Left colon (tissue), 2 donors: ENCODE results near the gene ADM2. TPM values are rescaled to one million over a fixed set of nuclear protein-coding genes. Genes with fewer than 3 reads are reported as not detected.
"Not testable (repeated sequence)": the region's sequence is repeated elsewhere in the genome, so short reads cannot be mapped to it uniquely, and the experiment has no call there.

ENCODE experiments used
- ATAC-seq: fragments of 200-7000 bp; cut with Tn5 transposase; one replicate; pipeline ENCODE4 v1.9.1; 2020; ENCODE audit warnings: mild to moderate bottlenecking, moderate library complexity
- DNase-seq, 2 donors: peaks; one replicate each; pipeline ENCODE4 v3.0.0-alpha.2; 2020
- intact Hi-C, 2 donors: fragments of 100-400 bp; cut with DNase I in 1 of 2; cut with micrococcal nuclease in 1 of 2; formaldehyde crosslinking; loops; one replicate each; pipeline versions ENCODE4 v1.11.2 to v1.14.0; 2022; cut with DNase I, micrococcal nuclease
- total RNA-seq, 2 donors: library from RNA; stranded (reverse); fragmentation: NEBNext Ultra II Directional; extraction: Animal tissue kit (Norgen Biotek cat#: 25700); gene quantifications; one replicate each; pipeline ENCODE4 v1.2.1, GENCODE V29; 2021
- donor health status: DM: no; HTN: no; CAD: no.
- donor health status: DM: yes; HTN: yes; CAD: no.

The ADM2 gene
- total RNA-seq, 2 donors from 2014 or later, result 5.4 to 8.9 TPM

DNA sequence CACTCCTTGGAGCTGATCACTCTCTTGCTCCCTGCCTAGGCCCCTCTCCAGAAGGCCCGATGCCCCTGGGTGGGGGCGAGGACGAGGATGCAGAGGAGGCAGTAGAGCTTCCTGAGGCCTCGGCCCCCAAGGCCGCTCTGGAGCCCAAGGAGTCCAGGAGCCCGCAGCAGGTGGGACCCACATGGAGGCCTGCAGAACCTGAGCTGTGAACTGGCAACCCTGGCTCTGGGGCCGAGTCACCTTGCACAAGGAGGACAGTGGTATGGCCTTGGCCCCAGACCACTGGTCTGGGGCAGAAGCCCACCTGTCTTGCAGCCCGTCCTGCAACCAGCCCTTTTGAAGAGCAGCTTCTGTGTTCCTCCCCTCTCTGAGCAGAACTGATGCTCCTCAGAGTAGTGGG, 37.8 kb downstream of the ADM2 start:
- ATAC-seq (no peak), DNase-seq (no peak)
- intact Hi-C loops, result no loop called here

DNA sequence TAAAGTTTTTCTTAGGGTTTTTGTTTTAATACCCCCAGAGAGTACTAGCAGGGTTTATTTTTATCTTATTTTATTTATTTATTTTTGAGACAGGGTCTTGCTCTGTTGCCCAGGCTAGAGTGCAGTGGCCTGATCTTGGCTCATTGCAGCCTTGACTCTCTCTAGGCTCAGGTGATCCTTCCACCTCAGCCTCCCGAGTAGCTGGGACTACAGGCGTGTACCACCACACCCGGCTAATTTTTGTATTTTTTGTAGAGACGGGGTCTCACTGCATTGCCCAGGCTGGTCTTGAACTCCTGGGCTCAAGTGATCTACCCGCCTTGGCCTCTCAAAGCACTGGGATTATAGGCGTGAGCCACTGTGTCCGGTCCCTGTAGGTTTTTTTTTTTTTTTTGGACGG, 38.8 kb downstream of the ADM2 start:
- intact Hi-C loops, ATAC-seq, DNase-seq: not testable (repeated sequence)

DNA sequence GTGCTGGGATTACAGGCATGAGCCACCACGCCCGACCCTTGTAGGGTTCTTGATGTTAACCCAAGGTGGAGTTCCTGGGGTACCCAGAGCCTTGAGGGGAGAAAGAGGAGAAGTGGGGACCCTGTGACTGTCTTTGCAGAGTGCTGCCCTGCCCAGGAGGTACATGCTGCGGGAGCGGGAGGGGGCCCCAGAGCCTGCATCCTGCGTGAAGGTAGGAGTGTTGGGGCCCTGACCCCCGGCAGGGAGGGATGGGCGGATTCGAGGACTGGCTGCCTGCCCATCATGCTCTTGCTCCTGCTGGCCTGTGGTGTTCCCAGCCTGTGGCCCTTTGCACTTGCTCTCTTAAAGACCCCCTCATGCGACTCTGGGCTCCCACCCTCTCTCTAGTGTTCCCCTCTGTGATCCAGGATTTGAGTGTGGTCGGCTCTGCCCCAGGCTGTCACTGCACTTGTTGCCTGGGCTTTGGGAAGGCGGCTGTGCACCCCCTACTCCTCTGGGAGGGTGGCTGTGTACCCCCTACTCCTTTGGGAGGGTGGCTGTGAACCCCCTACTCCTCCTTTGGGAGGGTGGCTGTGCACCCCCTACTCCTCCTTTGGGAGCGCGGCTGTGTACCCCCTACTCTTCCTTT, 39.6 kb downstream of the ADM2 start:
- intact Hi-C loops, result no loop called here
- no peak for DNase-seq
- ATAC-seq, result no peak

GRCh38 chr22:50521710-50522109, 40.4 kb downstream of the ADM2 start:
- intact Hi-C loops, result no loop called here
- DNase-seq (no peak), ATAC-seq (no peak)

GRCh38 chr22:50522208-50522805, 41.0 kb downstream of the ADM2 start:
- intact Hi-C loops, result no loop called here
- DNase-seq (no peak), ATAC-seq (no peak)

GRCh38 chr22:50522806-50523438, 41.6 kb downstream of the ADM2 start:
- peak in 1 of 2 donors; percentile 14 for DNase-seq
- ATAC-seq, result no peak
- intact Hi-C loops, result no loop called here

GRCh38 chr22:50523458-50523805, 42.1 kb downstream of the ADM2 start:
- ATAC-seq (no peak), DNase-seq (no peak)
- intact Hi-C loops, result no loop called here

DNA sequence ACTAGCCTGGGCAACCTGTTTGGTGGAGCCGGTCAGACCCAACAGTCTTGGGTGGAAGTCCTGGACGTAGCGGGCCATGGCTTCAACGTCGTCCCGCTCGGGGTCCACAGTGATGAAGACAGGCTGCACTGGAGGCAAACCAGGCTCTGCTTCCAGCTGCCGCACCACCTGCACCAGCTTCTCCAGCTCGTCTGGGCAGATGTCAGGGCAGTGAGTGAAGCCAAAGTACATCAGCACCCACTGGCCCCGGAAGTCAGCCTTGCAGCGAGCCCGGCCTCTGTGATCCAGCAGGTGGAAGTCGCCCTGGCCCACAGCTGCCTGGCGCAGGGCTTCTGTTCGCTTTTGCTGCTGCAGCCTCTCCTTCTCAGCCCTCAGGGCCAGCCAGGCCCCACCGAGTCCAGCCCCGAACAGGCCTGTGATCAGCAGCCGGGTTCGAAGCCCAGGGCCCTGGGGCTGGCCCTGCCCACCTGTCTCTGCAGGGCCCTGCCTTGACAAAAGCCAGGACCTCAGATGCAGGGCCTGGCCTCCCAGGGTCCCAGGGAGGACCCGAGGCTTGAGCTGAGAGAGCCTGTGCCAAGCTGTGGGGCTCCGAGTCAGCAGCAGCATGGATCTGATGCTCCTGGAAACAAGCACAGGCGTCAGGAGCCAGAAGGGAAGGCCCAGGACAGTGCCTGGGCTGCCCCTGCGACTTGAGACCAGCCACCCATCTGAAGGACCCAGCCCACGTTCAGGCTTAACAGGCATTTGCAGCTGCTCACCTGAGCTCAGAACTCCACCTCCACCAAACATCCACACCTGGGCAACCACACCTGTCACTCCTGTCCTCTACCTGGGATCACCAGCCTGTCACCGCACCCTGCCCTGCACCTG, 42.7 kb downstream of the ADM2 start:
- intact Hi-C loops, result no loop called here
- DNase-seq (peak; percentile 40 to 67), ATAC-seq (peak; percentile 12)

DNA sequence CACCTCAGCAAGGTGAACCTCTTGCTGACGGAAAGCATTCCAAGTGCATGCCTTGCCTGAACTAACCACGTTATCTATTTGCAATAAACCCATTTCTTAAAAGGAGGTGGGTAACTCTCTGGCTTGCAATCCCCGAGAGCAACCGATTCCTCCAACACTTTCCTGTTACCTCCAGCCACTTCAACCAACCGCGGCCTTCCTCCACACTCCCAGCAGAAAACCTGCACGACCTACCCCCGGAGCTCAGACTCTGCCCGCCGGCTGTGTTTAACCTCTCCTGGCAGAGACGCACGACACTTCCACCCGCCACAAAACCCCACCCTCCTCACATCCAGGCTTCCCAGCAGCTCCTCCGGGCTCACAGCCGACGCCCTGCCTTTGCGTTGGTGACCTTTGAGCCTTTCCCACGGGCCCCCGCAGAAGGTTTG, 43.3 kb downstream of the ADM2 start:
- intact Hi-C loops, result no loop called here
- peak; percentile 81 to 82 for DNase-seq
- peak; percentile 57 for ATAC-seq

- peak; percentile 96 to 98 for DNase-seq
- ATAC-seq, result peak; percentile 54
- intact Hi-C loops, result no loop called here
These were observed 43.9 kb downstream of the ADM2 start, which contains the start of gene SCO2 for GRCh38 chr22:50525104-50525857. TSS of gene SCO2 (minus strand) at chr22:50525598. CDS start at chr22:50524411, 1,187 bp downstream.

- intact Hi-C loops, result no loop called here
- no peak for ATAC-seq
- DNase-seq, result no peak
These were observed 44.4 kb downstream of the ADM2 start for GRCh38 chr22:50525858-50526107.

GRCh38 chr22:50526108-50526833, 44.9 kb downstream of the ADM2 start:
- DNase-seq, result peak; percentile 87 to 89
- ATAC-seq, result peak; percentile 26
- intact Hi-C loops, result no loop called here

DNA sequence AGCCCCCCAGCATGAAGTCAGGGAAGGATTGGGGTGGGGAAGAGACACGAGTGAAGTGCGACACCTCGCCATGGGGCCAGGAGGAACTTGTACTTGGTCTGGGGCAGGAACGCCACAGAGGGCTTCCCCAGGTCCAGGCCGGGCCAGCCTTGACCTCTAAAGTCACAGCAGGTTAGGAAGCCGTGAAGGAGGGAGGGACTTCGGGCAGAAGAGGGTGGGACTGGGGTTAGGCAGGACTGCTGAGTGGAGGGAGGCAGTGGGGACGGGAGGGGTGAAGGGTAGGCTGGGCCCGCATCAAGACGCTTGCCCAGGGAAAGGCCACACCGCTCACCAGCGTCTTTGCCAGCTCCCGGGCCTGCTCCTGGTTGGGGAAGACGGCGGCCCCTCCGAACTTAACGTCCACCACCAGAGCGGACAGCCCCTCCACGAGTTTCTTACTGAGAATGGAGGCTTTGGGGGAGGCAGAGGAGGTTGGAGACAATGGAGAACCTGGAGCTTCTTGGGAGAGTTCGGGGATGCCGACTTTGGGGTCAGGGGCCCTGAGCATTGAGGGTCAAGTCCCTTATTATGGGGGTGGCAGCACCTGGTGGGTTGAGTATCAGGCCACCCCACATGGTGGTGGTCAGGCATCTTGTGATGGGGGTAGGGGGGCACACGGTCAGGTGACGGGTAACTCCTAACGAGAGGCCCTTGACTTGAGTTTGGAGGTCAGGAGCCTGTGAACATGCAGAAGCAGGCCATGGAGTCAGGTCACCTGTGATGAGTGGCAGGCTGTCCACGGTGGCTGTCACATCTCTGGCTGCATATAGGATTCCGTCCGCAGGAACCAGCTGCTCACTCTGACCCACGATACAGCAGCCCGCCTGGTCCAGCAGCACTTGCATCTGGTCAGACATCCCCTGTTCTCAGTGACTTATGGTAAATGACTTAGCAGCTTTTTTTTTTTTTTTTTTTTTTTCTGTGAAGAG, 45.8 kb downstream of the ADM2 start:
- intact Hi-C loops, result no loop called here
- ATAC-seq (no peak), DNase-seq (peak; percentile 61 to 79)

DNA sequence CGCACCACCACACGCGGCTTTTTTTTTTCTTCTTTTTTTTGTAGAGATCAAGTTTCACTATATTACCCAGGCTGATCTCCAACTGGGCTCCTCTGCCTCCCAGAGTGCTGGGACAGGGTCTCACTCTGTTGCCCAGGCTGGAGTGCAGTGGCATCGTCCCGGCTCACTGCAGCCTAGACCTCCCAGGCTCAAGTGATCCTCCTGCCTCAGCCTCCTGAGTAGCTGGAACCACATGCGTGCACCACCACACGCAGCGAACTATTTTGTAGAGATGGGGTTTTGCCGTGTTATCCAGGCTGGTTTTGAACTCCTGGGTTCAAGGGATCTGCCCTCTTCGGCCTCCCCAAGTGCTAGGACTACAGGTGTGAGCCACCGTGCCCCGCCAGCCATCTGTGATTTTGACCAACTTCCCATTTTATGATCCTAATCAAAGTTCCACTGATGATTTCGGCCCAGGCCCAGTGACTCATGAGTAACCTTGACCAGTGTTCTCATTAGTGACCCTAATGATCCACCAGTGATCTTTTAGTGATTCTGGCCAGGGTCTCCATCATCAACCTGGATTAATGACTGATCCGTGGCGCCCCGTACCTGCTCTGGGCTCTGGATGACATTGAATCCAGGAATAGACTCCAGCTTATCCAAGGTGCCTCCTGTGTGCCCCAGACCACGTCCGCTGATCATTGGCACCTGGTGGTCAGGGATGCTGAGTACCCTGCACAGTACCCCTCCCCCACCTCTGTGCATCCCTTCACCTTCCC, 46.8 kb downstream of the ADM2 start:
- DNase-seq (no peak), ATAC-seq (no peak)
- intact Hi-C loops, result no loop called here

DNA sequence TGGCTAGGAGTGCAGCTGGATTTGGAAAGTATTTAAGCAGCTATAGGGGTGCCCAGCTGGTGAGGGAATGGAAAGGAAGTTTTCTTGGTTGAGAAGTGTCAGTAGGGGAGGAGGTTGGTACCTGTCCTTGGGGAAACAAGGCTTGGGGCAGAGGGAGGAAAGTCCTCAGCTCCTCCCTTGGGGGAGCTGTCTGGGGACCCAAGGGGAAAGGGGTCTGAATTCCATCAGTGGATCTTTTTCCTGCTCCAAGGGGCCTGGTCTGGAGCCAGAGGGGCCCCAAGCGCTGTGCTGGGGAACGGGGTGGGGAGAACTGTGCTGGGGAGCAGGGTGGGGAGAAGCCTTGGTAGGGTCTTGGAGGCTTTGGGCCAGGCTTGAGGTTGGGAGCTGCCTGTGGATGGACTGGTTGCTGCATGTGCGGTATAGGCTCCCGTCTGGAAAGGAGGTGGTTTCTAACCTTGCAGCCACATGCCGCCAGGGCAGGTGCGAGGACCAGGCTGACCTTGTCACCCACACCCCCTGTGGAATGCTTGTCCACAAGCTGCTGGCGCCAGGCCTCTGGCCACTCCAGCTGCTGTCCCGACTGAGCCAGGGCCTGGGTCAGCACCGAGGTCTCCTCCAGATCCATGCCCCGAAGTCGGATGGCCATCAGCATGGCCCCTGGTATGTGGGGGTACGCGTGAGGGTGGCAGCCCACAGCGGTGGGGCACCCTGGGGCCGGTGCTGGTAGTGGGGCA, 47.5 kb downstream of the ADM2 start:
- intact Hi-C loops, result no loop called here
- DNase-seq (no peak), ATAC-seq (no peak)

GRCh38 chr22:50529416-50529896, 48.1 kb downstream of the ADM2 start:
- ATAC-seq, result no peak
- intact Hi-C loops, result no loop called here

More at GRCh38 chr22:50529416-50529896, 48.1 kb downstream of the ADM2 start:
- peak in 1 of 2 donors; percentile 49 for DNase-seq
